Thoracic aorta (tissue), 2 donors: Measurements from ENCODE around the gene PRTFDC1. TPM values are rescaled to one million over a fixed set of nuclear protein-coding genes. Genes with fewer than 3 reads are reported as not detected.

Experiments
- ATAC-seq: fragments of 150-250 bp; one replicate; pipeline ENCODE4 v1.8.0; 2017; ENCODE audit warnings: low read depth; ENCODE audit not compliant: insufficient number of reproducible peaks, low FRiP score
- DNase-seq: peaks from one replicate; pipeline ENCODE4 v3.0.0-alpha.2; 2020; ENCODE audit warnings: low spot score
- H3K27ac ChIP-seq, 2 donors: fragments of 200-600 bp; sonication (generic); 1 replicate in 1 of 2; 2 replicates in 1 of 2; pipeline ENCODE4 v1.5.1; 2016; ENCODE audit warnings: mild to moderate bottlenecking in 2 of 2, moderate library complexity in 2 of 2
- H3K27me3 ChIP-seq: fragments of 200-600 bp; sonication (generic); replicated peaks from 2 replicates; pipeline ENCODE4 v1.6.0; 2016; ENCODE audit warnings: mild to moderate bottlenecking; ENCODE audit not compliant: insufficient read depth
- H3K36me3 ChIP-seq: fragments of 200-600 bp; sonication (generic); one replicate; pipeline ENCODE4 v1.5.1; 2016
- H3K4me1 ChIP-seq, 2 donors: fragments of 200-600 bp; sonication (generic); 1 replicate in 1 of 2; 2 replicates in 1 of 2; pipeline versions ENCODE4 v1.5.1 to v1.6.0; 2016; ENCODE audit warnings: low read depth in 2 of 2, mild to moderate bottlenecking in 1 of 2; ENCODE audit not compliant: control insufficient read depth in 1 of 2
- H3K4me3 ChIP-seq: fragments of 200-600 bp; sonication (generic); 2 replicates; pipeline ENCODE4 v1.5.1; 2016; ENCODE audit warnings: mild to moderate bottlenecking
- H3K9me3 ChIP-seq: fragments of 200-600 bp; sonication (generic); 2 replicates; pipeline ENCODE4 v1.5.1; 2016
- CTCF ChIP-seq: fragments of 200-600 bp; sonication (generic); IDR thresholded peaks from one replicate; pipeline ENCODE4 v1.5.1; 2019; ENCODE audit warnings: antibody characterized with exemption
- total RNA-seq, 2 donors: library from RNA; depleted of rRNA; stranded (reverse); fragments of >200 nt; gene quantifications; one replicate each; pipeline versions ENCODE4 v1.1.0 to v1.2.3, GENCODE V29; 2016

Gene PRTFDC1
- total RNA-seq, 2 donors from 2014 or later, result 6.2 to 7.3 TPM

GRCh38 chr10:24884793-24885192, 67.6 kb downstream of the PRTFDC1 start:
- no peak for TF ChIP-seq CTCF
- DNase-seq (no peak), ATAC-seq (no peak)

GRCh38 chr10:24884316-24884715, 68.1 kb downstream of the PRTFDC1 start:
- DNase-seq (no peak), ATAC-seq (no peak)
- Histone ChIP-seq H3K27me3 (no peaks in the 10 kb centered on the region), H3K4me1 (peaks cover 0 to under 1% of the 10 kb centered on the region in 2 donors), H3K9me3 (no peaks in the 10 kb centered on the region), H3K36me3 (no peaks in the 10 kb centered on the region), H3K27ac (no peak overlapping the region), H3K4me3 (no peak overlapping the region)
- TF ChIP-seq CTCF, result no peak

More at GRCh38 chr10:24884793-24885192, 67.6 kb downstream of the PRTFDC1 start:
- no peak overlapping the region for H3K27ac ChIP-seq
- no peaks in the 10 kb centered on the region for H3K36me3 ChIP-seq
- H3K4me3 ChIP-seq, result no peak overlapping the region
- H3K4me1 ChIP-seq, result peaks cover 0 to 5% of the 10 kb centered on the region in 2 donors
- H3K27me3 ChIP-seq, result no peaks in the 10 kb centered on the region
- no peaks in the 10 kb centered on the region for H3K9me3 ChIP-seq

- no peak for ATAC-seq
- Histone ChIP-seq H3K9me3 (no peaks in the 10 kb centered on the region), H3K4me1 (no peaks in the 10 kb centered on the region), H3K36me3 (no peaks in the 10 kb centered on the region), H3K27ac (no peak overlapping the region), H3K4me3 (no peak overlapping the region), H3K27me3 (no peaks in the 10 kb centered on the region)
- TF ChIP-seq CTCF, result no peak
- DNase-seq, result no peak
These were observed 69.2 kb downstream of the PRTFDC1 start for GRCh38 chr10:24883176-24883575.

- Histone ChIP-seq H3K27ac (no peak overlapping the region), H3K36me3 (no peaks in the 10 kb centered on the region), H3K9me3 (no peaks in the 10 kb centered on the region), H3K4me1 (no peaks in the 10 kb centered on the region), H3K27me3 (no peaks in the 10 kb centered on the region), H3K4me3 (no peak overlapping the region)
- TF ChIP-seq CTCF, result no peak
- DNase-seq, result no peak
- no peak for ATAC-seq
These were observed 70.2 kb downstream of the PRTFDC1 start for GRCh38 chr10:24882047-24882698.

- TF ChIP-seq CTCF, result no peak
- Histone ChIP-seq H3K27ac (no peak overlapping the region), H3K27me3 (no peaks in the 10 kb centered on the region), H3K4me1 (no peaks in the 10 kb centered on the region), H3K9me3 (no peaks in the 10 kb centered on the region), H3K36me3 (no peaks in the 10 kb centered on the region), H3K4me3 (no peak overlapping the region)
- no peak for ATAC-seq
- no peak for DNase-seq
These were observed 72.5 kb downstream of the PRTFDC1 start for GRCh38 chr10:24879861-24880260.
